CD4-positive, alpha-beta T cell treated with Interferon alpha-2 for 1 hour (primary cell): Measurements from ENCODE around the gene AMBRA1.
A peak's percentile ranks its signal among the peaks of the same experiment; 100 is the strongest.

ENCODE experiments used
- DNase-seq, 2 donors: peaks; one replicate each; pipeline ENCODE4 v3.0.0-alpha.2; 2020 to 2022

Gene AMBRA1

DNA sequence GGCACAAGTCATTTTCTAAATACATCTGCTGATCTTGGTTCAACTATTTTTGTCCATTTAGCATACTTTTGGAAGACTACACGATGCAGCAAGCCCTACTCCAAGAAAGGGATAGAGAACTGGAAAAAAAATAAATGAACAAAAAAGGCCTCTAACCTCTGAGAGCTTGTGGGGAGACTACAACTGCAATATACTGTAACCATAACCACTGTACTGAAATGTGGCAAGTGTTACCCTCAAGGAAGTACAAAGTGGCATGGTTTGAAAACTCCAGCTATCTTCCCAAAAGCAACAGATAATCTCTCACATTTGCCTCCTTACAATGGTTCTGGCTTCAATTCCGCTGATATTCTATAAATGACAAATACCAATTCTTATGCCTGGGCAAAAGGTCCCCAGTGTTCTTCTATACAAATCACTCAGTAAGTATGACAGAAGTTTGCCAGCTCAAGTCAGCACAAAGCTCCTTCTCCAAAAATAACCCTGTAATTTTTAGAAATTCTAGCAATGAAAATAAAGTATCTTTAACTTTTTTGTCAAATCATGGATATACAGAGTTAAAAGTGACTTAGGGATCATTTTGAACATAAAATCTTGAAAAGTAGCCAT lies 22.9 kb downstream of the AMBRA1 start:
- no peak for DNase-seq

GRCh38 chr11:46565232-46565840 lies 28.5 kb downstream of the AMBRA1 start:
- DNase-seq = no peak

DNA sequence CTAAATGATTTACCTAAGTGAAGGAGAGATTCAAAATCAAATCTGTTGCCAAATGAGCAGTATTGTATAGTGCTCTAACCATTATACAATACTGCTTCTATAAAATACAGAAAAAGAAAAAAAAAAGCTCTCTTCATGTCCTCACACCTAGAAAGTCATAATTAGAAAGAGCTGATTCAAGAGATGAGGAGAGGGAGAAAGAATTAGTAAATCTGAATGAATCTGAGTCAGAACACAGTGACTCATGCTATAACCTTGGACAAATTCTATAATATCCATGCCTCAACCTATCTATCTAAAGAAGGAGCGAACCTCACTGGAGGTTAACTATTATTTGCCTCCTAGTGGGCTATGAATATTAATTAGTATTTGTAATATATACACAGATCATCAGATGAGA lies 29.4 kb downstream of the AMBRA1 start:
- no peak for DNase-seq

DNA sequence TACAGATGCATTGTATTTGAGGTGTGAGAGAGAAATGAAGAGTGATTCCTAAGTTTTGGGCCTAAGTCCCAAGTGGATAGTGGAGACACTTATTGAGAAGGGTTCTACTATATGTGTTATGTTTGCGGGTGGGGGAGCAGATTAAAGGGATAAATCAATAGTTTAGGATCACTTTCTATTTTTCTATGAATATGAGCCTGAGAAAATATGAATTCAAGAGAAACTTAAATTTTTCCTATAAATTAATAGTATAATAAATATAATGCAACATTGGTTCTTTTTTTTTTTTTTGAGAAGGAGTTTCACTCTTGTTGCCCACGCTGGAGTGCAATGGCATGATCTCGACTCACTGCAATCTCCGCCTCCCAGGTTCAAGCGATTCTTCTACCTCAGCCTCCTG lies 31.3 kb downstream of the AMBRA1 start:
- no peak for DNase-seq

DNA sequence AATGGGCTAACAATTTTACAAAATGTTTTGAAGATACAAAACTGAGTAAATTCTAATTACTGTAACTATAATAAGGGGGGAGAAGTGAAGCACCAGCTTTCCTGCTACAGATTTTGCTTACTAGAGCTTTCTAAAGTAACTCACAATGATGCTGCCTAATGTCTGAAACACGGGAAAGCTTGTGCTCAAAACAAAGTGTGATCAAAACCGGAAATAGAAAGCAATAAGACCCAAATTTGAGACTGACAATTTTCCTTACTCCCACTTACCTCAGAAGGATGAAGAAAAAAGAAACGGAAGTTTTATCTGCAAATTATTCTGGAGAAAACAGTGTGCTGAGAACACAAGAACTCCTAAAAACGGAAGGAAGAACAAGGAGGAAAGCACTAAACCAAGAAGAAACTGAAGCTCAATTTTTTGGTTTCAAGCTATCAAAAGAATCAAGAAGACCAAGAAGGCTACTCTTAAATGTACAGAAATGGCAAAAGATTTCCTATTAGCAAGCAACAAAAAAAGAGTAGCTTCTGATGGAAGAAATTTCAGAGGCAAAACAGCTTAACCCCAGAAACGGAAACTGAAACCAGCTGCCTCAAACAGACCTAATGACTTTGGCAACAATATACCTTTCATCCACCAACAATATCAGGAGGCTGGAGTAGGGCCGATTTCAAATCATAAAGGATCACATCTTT lies 33.4 kb downstream of the AMBRA1 start:
- DNase-seq = peak; percentile 24 to 70

GRCh38 chr11:46559815-46560214 lies 34.0 kb downstream of the AMBRA1 start:
- peak in 1 of 2 donors; percentile 21 for DNase-seq

- no peak for DNase-seq
Observed at GRCh38 chr11:46557684-46558151, 36.1 kb downstream of the AMBRA1 start.

DNA sequence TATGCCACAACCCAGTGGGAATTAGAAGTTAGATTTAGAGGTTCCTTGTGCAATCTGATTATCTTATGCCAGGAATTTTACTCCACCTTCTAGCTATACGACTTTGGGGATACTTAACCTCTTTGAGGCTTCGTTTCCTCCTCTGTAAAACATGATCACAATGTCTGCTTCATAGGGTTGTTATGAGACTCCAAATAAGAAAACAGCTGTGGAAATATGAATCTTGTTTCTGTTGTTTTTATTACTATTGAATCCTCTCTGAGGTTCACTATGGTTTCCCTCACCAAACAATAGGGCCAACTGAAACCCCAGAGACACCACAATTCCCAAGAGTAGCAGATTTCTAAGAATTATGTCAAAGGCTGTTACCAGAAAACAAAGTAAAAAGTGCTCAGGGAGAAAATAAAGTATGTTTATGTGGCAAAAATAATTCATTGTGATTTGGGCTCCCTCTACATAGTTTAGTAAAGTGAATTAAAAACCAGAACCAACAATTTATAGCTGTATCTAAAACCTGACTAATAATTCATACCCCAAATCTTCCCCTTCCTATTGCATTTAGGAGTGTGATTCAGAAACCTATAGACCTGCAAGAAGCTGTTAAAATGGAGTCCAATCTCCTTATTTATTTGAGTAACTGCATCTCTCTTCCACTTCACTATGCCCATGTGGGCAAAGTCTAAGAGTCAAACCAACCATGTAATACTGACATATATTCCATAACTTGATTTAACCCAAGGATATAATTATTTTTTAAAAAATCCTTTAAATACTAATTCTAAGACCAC lies 38.4 kb downstream of the AMBRA1 start:
- DNase-seq = peak in 1 of 2 donors; percentile 36

DNA sequence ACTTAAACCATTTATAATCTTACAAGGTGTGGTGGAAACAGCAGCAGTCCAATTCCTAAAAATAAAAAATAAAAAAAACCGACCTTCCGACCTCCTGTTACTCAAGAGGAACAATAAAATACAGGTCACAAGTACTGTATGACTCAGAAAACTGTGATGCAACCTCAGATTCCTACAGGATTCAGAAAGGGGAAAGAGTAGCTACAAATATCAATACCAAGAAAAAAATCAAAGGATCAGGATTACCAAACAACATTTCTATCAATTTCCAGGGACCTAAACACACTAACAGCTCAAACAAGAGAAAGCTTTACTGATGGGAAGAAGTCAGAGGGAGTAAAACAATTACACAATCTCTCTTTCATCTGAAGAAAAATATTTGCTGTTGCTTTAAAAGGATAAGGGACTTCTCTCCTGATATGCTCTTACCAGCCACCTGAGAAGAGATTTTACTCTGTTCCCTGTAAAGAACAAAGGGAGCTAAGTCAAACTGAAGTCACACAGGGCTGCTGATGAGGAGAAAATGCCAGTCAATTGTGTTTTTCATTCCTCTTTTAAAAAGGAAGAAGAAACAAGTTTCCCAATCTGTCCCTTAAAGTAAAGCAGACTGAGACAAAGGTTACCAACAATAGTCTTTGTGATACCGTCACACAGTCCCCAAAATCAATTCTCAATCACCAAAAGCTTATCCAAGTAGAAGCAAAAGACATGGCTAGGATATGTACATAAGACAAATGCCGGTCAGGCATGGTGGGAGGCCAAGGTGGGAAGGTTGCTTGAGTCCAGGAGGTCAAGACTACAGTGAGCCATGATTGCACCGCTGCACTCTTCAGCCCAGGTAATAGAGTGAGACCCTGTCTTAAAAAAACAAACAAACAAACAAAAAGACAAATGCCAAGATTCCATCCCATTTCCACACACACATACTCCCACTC lies 39.3 kb downstream of the AMBRA1 start:
- DNase-seq = no peak

GRCh38 chr11:46553814-46554212 lies 40.0 kb downstream of the AMBRA1 start:
- DNase-seq = no peak

DNA sequence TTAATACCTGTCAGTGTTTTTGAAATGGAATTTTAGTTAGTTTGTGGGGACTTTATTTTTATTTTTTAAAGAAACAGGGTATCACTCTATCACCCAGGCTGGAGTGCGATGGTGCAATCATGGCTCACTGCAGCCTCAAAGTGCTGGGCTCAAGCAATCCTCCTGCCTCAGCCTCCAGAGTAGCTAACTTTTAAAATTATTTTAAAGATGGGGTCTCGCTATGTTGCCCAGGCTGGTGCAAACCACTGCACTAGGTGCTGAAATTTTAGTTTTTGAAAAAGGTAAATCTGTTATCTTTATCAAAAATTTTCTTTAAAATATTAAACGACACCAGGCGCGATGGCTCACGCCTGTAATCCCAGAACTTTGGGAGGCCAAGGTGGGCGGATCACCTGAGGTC lies 42.6 kb downstream of the AMBRA1 start:
- DNase-seq = no peak

DNA sequence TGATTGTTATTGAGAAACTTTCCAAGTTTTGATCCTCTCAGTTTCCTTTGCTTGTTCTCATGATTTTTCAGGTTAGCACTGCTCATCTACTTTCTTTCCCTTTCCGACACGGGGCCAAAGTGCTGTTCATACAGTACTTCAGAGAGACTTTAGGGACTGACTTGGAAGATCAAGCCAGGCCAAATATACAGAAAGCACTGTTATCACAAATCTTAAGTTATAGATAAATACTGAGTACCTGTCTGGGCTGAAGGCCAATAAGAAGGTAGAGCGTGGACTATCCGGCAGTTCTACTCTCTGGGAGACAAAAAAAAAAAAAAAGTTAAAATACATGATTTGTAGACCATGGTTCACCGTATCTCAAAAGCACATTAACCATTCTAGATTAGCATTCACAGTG lies 46.2 kb downstream of the AMBRA1 start:
- no peak for DNase-seq

GRCh38 chr11:46543564-46543963 lies 50.3 kb downstream of the AMBRA1 start:
- DNase-seq = no peak

- DNase-seq = no peak
Observed at GRCh38 chr11:46541593-46542371, 52.0 kb downstream of the AMBRA1 start.

GRCh38 chr11:46540807-46541206 lies 53.0 kb downstream of the AMBRA1 start:
- DNase-seq = no peak

GRCh38 chr11:46537537-46538295 lies 56.1 kb downstream of the AMBRA1 start:
- peak; percentile 57 to 75 for DNase-seq

DNA sequence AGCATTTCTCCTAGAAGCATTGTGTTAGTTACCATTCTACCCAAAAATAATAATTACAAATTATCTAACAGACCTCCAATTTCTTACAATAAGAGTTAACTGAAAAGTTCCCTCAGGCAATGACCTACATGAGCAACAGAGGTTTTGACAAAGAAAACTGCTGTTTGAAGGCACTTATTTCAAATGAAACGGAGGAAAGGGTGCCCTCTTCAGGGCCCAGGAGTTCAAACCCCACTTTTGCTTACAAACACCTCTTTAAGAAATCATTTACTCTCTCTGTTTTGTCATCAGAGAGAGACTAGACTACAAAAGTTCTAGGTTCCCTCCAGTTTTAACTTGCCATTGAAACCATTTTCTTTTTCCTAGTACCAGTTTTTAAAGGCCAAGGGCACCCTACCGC lies 56.7 kb downstream of the AMBRA1 start:
- DNase-seq = no peak

- DNase-seq = no peak
Observed at GRCh38 chr11:46535688-46536087, 58.1 kb downstream of the AMBRA1 start.

DNA sequence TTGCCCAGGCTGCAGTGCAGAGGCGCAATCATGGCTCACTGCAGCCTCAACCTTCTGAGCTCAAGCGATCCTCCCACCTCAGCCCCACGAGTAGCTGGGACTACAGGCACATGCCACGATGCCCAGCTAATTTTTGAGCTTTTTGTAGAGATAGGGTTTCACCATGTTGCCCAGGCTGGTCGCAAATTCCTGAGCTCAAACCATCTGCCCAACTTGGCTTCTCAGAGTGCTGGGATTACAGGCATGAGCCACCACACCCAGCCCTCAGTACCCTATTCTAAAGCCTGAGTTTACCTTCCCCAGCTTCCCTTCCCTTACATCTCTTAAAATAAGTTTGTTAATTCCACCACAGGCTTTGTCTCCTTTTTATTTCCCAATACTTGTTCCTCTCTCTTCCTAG lies 59.1 kb downstream of the AMBRA1 start:
- DNase-seq = no peak

GRCh38 chr11:46533396-46534100 lies 60.3 kb downstream of the AMBRA1 start:
- no peak for DNase-seq
